HepG2 (cell line): ENCODE data around the gene STXBP5L. TPM values are rescaled to one million over a fixed set of nuclear protein-coding genes. Genes with fewer than 3 reads are reported as not detected.

Experiments
- ATAC-seq: fragments of 200-7000 bp; cut with Tn5 transposase; 3 replicates; pipeline ENCODE4 v1.9.1; 2020; ENCODE audit warnings: mild to moderate bottlenecking, moderate library complexity
- BruUV-seq: library from RNA; stranded (reverse); fragments of 400-500 nt; replicated peaks from 2 replicates; lab custom pipeline; 2021; lab: Mats Ljungman, UMichigan
- CTCF ChIA-PET: fragments of 300-600 bp; formaldehyde crosslinking; extraction: SDS; loops from one replicate; lab custom pipeline; 2021; ENCODE audit warnings: low total read pairs, inconsistent platforms, low intra/inter-chr PET ratio; lab: Yijun Ruan, JAX
- POLR2A ChIA-PET: fragments of 350-600 bp; sonication (Branson Sonifier 250); formaldehyde crosslinking; loops from one replicate; lab custom pipeline; 2020; ENCODE audit warnings: antibody characterized with exemption, inconsistent platforms; lab: Yijun Ruan, JAX
- DNase-seq: peaks from one replicate; pipeline ENCODE4 v3.0.0-alpha.2; 2015; ENCODE audit warnings: low spot score
- FAIRE-seq: peaks from 3 replicates; lab custom pipeline; 2011; peaks lifted over from hg19 to GRCh38; lab: Jason Lieb, UNC
- H2AFZ ChIP-seq: one replicate; pipeline ENCODE4 v1.6.1; 2011; ENCODE audit warnings: low read length, inconsistent platforms
- H3K27ac ChIP-seq: fragments of 300-600 bp; 3 replicates; pipeline ENCODE4 v1.8.0; 2011; ENCODE audit warnings: mixed run types, mild to moderate bottlenecking, mixed read lengths, low read length, inconsistent platforms; ENCODE audit not compliant: insufficient read depth; ENCODE audit errors: extremely low read length
- H3K27me3 ChIP-seq, 2 experiments: fragments of 200-600 bp in 1 of 2; 2 replicates in 1 of 2; 3 replicates in 1 of 2; pipeline versions ENCODE4 v1.6.0 to v1.8.0; 2011; ENCODE audit warnings: low read length in 2 of 2, mild to moderate bottlenecking in 2 of 2, moderate library complexity in 2 of 2, inconsistent platforms in 1 of 2; ENCODE audit not compliant: insufficient read depth in 2 of 2, control insufficient read depth in 1 of 2
- H3K36me3 ChIP-seq, 2 experiments: fragments of 200-600 bp in 1 of 2; replicated peaks in 1 of 2; 2 replicates in 1 of 2; 3 replicates in 1 of 2; pipeline versions ENCODE4 v1.5.1 to v1.8.0; 2011; ENCODE audit warnings: low read length in 2 of 2, inconsistent platforms in 1 of 2; ENCODE audit not compliant: insufficient read depth in 2 of 2, control insufficient read depth in 1 of 2
- H3K4me1 ChIP-seq: 2 replicates; pipeline ENCODE4 v1.5.1; 2012; ENCODE audit warnings: low read length, inconsistent platforms; ENCODE audit not compliant: insufficient read depth
- H3K4me2 ChIP-seq: 2 replicates; pipeline ENCODE4 v1.6.0; 2011; ENCODE audit warnings: low read depth, low read length, inconsistent platforms
- H3K4me3 ChIP-seq, 3 experiments: fragments of 200-600 bp in 1 of 3; sonication (generic), shearing (Covaris generic) in 1 of 3; replicated peaks in 1 of 3; 2 replicates each; pipeline ENCODE4 v1.5.1; 2011 to 2016; ENCODE audit warnings: low read length in 3 of 3, inconsistent platforms in 2 of 3, low read depth in 2 of 3, mild to moderate bottlenecking in 2 of 3, control low read depth in 1 of 3, mixed read lengths in 1 of 3; ENCODE audit not compliant: insufficient read depth in 1 of 3
- H3K79me2 ChIP-seq: one replicate; pipeline ENCODE4 v1.6.1; 2011; ENCODE audit warnings: low read length, inconsistent platforms; ENCODE audit not compliant: insufficient read depth
- H3K9ac ChIP-seq: 2 replicates; pipeline ENCODE4 v1.6.0; 2011; ENCODE audit warnings: mild to moderate bottlenecking, low read depth, low read length, inconsistent platforms; ENCODE audit not compliant: insufficient read depth
- H3K9me3 ChIP-seq: 2 replicates; pipeline ENCODE4 v1.5.1; 2012; ENCODE audit warnings: mild to moderate bottlenecking, low read length
- H4K20me1 ChIP-seq: 2 replicates; pipeline ENCODE4 v1.6.0; 2011; ENCODE audit warnings: inconsistent platforms, mild to moderate bottlenecking, low read length, moderate library complexity; ENCODE audit not compliant: insufficient read depth
- KIAA2018 ChIP-seq: sonication (generic); formaldehyde crosslinking; IDR thresholded peaks from 2 replicates; pipeline ENCODE4 v1.5.0; 2020; ENCODE audit warnings: mild to moderate bottlenecking, missing genetic modification reagents, borderline replicate concordance
- ZNF44 ChIP-seq: sonication (generic); formaldehyde crosslinking; IDR thresholded peaks from 2 replicates; pipeline ENCODE4 v1.5.1; 2020; ENCODE audit warnings: mild to moderate bottlenecking, missing genetic modification reagents
- ZSCAN30 ChIP-seq: sonication (generic); formaldehyde crosslinking; IDR thresholded peaks from 2 replicates; pipeline ENCODE4 v1.5.0; 2020; ENCODE audit warnings: mild to moderate bottlenecking, missing genetic modification reagents
- WGBS: methylation state at CpG from one replicate; pipeline ENCODE4 v1.1.6; 2017; ENCODE audit warnings: low lambda C conversion rate; 5-methylcytosine and 5-hydroxymethylcytosine counted together
- in situ Hi-C: cut with HindIII; loops from 2 replicates; pipeline ENCODE4 v1.10.0; 2017; ENCODE audit warnings: low pct_unique_long_range_greater_than_20kb; ENCODE audit not compliant: extremely low pct_ligation_motif_present
- intact Hi-C: fragments of 100-400 bp; cut with micrococcal nuclease; formaldehyde crosslinking; loops from one replicate; pipeline ENCODE4 v1.10.0; 2022; ENCODE audit not compliant: unreplicated experiment
- polyA plus RNA-seq, 8 experiments: library from polyadenylated mRNA; depleted of rRNA in 3 of 8; stranded (reverse) in 7 of 8; unstranded in 1 of 8; fragments of >200 nt; fragmentation: Illumina TruSeq in 4 of 8; extraction: Trizol in 4 of 8; gene quantifications; 2 replicates each; pipeline versions ENCODE4 v1.2.1 to v1.2.3, GENCODE V29; 2011 to 2016; ENCODE audit warnings: low read depth in 4 of 8, missing spikeins in 1 of 8, mixed read lengths in 1 of 8; ENCODE audit not compliant: insufficient read depth in 1 of 8
- total RNA-seq, 5 experiments: library from RNA; depleted of rRNA; stranded (reverse); fragments of >200 nt; fragmentation: Illumina TruSeq; extraction: Trizol; gene quantifications; 2 replicates each; pipeline ENCODE4 v1.2.3, GENCODE V29; 2016; ENCODE audit warnings: low read depth in 1 of 5
- TF ChIP-seq, protein P1 (sequence below): sonication (generic); formaldehyde crosslinking; IDR thresholded peaks from 2 replicates; pipeline ENCODE4 v1.4.0; 2020; ENCODE audit warnings: mild to moderate bottlenecking, missing genetic modification reagents

The STXBP5L gene
- total and polyA plus RNA-seq, 2 of the 13 experiments (the other 11 are each of a cell fraction or from before 2014, with no cell fraction given), result not detected

- ChIA-PET POLR2A (no interaction called here), CTCF (no interaction called here)
- DNase-seq (no peak), FAIRE-seq (no peak), ATAC-seq (no peak)
- in situ Hi-C loops (no loop called here), intact Hi-C loops (no loop called here)
- H3K9me3 ChIP-seq, result no peaks in the 10 kb centered on the region
- no peak overlapping the region for H3K4me2 ChIP-seq
- no TSS peak for BruUV-seq
- H2AFZ ChIP-seq, result no peak overlapping the region
- no peaks in the 10 kb centered on the region for H3K36me3 ChIP-seq
- no peaks in the 10 kb centered on the region for H3K79me2 ChIP-seq
- H3K9ac ChIP-seq, result no peak overlapping the region
- no peak overlapping the region for H3K4me3 ChIP-seq
- 3% methylated on average over 3 of the region's 3 CpGs for WGBS
- H3K4me1 ChIP-seq, result no peaks in the 10 kb centered on the region
- peaks cover 0 to 10% of the 10 kb centered on the region in 2 experiments; a peak in 2 of 5 replicates for H3K27me3 ChIP-seq
- no peaks in the 10 kb centered on the region for H4K20me1 ChIP-seq
- no peak overlapping the region for H3K27ac ChIP-seq
- TF ChIP-seq, protein P1, sequence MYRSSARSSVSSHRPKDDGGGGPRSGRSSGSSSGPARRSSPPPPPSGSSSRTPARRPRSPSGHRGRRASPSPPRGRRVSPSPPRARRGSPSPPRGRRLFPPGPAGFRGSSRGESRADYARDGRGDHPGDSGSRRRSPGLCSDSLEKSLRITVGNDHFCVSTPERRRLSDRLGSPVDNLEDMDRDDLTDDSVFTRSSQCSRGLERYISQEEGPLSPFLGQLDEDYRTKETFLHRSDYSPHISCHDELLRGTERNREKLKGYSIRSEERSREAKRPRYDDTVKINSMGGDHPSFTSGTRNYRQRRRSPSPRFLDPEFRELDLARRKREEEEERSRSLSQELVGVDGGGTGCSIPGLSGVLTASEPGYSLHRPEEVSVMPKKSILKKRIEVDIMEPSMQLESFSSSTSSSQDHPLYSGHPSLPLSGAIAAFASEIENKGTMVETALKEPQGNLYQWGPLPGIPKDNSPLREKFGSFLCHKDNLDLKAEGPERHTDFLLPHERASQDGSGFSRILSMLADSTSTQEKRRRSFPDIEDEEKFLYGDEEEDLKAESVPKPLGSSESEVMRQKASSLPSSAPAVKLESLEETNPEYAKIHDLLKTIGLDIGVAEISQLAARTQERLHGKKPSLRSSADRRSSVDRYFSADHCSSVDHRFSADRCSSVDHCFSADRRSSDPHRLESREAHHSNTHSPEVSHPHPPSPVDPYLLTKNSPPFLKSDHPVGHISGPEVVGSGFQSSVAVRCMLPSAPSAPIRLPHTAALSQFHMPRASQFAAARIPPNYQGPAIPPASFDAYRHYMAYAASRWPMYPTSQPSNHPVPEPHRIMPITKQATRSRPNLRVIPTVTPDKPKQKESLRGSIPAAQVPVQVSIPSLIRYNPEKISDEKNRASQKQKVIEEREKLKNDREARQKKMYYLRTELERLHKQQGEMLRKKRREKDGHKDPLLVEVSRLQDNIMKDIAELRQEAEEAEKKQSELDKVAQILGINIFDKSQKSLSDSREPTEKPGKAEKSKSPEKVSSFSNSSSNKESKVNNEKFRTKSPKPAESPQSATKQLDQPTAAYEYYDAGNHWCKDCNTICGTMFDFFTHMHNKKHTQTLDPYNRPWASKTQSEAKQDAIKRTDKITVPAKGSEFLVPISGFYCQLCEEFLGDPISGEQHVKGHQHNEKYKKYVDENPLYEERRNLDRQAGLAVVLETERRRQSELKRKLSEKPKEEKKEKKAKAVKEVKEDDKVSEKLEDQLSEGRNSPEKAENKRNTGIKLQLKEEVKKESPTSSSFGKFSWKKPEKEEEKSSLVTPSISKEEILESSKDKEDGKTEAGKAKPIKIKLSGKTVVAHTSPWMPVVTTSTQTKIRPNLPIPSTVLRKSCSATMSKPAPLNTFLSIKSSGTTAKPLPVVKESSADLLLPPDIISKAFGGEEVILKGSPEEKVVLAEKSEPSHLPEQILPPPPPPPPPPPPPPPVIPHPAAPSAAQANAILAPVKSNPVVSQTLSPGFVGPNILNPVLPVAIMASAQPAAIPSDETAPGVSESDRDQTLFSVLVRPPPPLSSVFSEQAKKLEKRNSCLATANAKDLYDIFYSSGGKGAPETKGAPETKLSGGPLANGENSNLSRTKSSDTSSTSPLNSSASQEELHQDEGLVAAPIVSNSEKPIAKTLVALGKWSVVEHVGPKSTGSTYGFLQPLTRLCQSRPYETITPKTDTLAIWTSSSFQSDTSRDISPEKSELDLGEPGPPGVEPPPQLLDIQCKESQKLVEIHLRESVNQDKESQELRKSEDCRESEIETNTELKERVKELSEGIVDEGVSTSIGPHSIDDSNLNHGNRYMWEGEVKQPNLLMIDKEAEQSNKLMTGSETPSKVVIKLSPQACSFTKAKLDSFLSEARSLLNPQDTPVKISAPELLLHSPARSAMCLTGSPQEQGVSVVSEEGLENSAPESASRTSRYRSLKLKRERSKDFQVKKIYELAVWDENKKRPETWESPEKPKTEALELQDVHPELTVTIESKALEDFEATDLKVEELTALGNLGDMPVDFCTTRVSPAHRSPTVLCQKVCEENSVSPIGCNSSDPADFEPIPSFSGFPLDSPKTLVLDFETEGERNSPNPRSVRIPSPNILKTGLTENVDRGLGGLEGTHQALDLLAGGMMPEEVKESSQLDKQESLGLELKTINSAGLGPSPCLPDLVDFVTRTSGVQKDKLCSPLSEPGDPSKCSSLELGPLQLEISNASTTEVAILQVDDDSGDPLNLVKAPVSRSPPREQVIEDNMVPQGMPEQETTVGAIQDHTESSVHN (CRISPR knock-in tag), result no peak
- TF ChIP-seq ZNF44 (CRISPR knock-in tag) (no peak), ZSCAN30 (CRISPR knock-in tag) (no peak), KIAA2018 (no peak)
Observed at GRCh38 chr3:121075191-121075590, 167.2 kb downstream of the STXBP5L start.
